Ascending aorta (tissue), 2 donors: ENCODE measurements around the gene ATP9A. TPM values are rescaled to one million over a fixed set of nuclear protein-coding genes. Genes with fewer than 3 reads are reported as not detected.

ENCODE experiments used
- DNase-seq, 2 donors: peaks; one replicate each; pipeline ENCODE4 v3.0.0-alpha.2; 2019; ENCODE audit warnings: low spot score in 2 of 2
- H3K27ac ChIP-seq, 2 donors: fragments of 200-600 bp; sonication (generic); one replicate each; pipeline ENCODE4 v1.5.1; 2016 to 2017; ENCODE audit warnings: mild to moderate bottlenecking in 1 of 2
- H3K27me3 ChIP-seq: fragments of 200-600 bp; sonication (generic); one replicate; pipeline ENCODE4 v1.5.1; 2017
- H3K36me3 ChIP-seq, 2 donors: fragments of 200-600 bp; sonication (generic); one replicate each; pipeline ENCODE4 v1.5.1; 2016
- H3K4me1 ChIP-seq, 2 donors: fragments of 200-600 bp; sonication (generic); one replicate each; pipeline ENCODE4 v1.5.1; 2016 to 2017; ENCODE audit warnings: mild to moderate bottlenecking in 1 of 2
- H3K4me3 ChIP-seq, 2 donors: fragments of 200-600 bp; sonication (generic); one replicate each; pipeline ENCODE4 v1.5.1; 2016 to 2017; ENCODE audit warnings: mild to moderate bottlenecking in 1 of 2
- H3K9me3 ChIP-seq, 2 donors: fragments of 200-600 bp; sonication (generic); one replicate each; pipeline ENCODE4 v1.5.1; 2016
- CTCF ChIP-seq, 3 experiments: fragments of 200-600 bp in 2 of 3; fragments of 450-650 bp in 1 of 3; sonication (generic) in 2 of 3; IDR thresholded peaks; one replicate each; pipeline ENCODE4 v1.5.1; 2016 to 2019; ENCODE audit warnings: antibody characterized with exemption in 3 of 3, mild to moderate bottlenecking in 1 of 3, moderate library complexity in 1 of 3
- intact Hi-C: fragments of 100-400 bp; cut with DNase I; formaldehyde crosslinking; loops from one replicate; pipeline ENCODE4 v1.15.1; 2023
- total RNA-seq: library from RNA; depleted of rRNA; stranded (reverse); fragments of >200 nt; gene quantifications from one replicate; pipeline ENCODE4 v1.1.0, GENCODE V29; 2016

The ATP9A gene
- total RNA-seq, 1 donor from 2014 or later = 14.5 TPM

DNA sequence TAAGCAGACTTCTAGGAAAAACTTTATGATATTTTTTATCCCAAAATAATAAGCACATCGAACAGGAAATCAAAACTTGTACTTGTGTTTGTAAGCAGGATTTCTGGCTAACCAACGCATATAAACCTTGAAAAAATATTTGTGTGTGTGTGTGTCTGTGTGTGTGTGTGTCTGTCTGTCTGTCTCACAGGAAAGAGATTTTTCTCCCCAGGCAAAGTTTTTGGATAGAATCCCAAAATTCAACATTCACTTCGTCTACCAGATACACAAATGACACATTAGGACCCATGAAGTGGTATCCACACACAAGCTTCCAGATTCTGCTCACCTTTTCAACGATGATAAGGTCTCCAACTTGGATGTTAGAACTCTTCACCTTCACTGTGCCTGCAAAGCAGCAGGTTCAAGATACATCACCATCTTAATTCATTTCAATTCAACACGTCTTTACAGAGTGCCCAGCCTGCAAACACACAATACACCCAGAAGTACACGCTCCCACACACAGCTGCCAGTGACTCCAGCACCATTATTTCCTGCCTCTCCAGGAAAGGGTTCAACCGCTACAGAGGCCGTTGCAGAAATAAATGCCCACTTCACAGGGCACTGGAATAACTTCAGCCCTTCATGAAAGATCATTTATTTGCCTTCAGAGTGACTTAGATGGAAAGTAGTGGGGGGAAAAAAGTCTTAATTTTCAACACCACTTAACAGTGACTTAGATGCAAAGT, 70.9 kb downstream of the ATP9A start:
- no peak for TF ChIP-seq CTCF (IDR thresholded peaks at IDR 0.05)
- H3K9me3 ChIP-seq = no peaks in the 10 kb centered on the region
- H3K36me3 ChIP-seq = peaks cover 0 to 14% of the 10 kb centered on the region in 2 donors
- peaks cover 0 to 16% of the 10 kb centered on the region in 2 donors for H3K4me1 ChIP-seq
- H3K27me3 ChIP-seq = no peaks in the 10 kb centered on the region
- peak overlapping the region in 1 of 2 donors; percentile 6 for H3K27ac ChIP-seq
- no peak overlapping the region for H3K4me3 ChIP-seq
- intact Hi-C loops = no loop called here
- DNase-seq = peak in 1 of 2 donors; percentile 7

DNA sequence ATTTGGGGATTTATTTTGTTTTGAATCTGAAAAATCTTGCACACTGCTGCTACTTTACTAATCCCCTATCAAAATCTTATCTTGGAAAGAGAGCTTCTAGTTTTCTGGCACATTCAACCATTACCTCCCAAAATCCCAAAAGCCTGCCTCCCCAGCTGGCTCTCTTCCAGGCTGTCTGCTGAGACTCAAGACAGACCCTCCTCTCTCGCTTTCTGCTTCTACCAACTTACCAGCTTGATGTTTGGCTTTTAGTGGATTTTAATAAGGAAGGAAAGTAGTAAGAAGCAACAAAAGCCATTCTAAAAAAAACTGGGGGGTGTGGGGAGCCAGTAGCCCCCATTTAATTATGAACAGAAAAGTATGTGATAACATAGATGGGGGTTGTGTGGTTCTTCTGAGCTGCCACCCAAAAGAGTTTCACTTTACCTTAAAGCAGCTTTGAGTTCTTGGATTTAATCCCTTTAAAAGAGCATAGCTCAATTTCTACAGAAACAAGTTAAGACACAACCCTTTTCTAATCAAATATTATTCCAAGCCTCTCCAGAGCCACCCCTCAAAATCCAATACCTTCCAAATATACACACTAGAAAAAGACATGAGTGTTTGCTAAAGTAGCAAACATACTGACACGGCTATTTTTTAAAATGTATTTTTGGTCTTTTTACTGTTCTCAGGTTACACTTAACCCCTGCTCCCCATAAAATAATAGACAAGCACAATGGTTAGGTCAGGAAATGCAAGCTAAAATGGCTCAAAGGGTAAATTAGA, 71.7 kb downstream of the ATP9A start:
- Histone ChIP-seq H3K4me3 (no peak overlapping the region), H3K9me3 (no peaks in the 10 kb centered on the region), H3K36me3 (peaks cover 0 to 22% of the 10 kb centered on the region in 2 donors), H3K4me1 (peaks cover 0 to 16% of the 10 kb centered on the region in 2 donors), H3K27me3 (no peaks in the 10 kb centered on the region), H3K27ac (peak overlapping the region in 1 of 2 donors; percentile 6)
- no peak for DNase-seq
- no peak for TF ChIP-seq CTCF (IDR thresholded peaks at IDR 0.05)
- intact Hi-C loops = no loop called here

DNA sequence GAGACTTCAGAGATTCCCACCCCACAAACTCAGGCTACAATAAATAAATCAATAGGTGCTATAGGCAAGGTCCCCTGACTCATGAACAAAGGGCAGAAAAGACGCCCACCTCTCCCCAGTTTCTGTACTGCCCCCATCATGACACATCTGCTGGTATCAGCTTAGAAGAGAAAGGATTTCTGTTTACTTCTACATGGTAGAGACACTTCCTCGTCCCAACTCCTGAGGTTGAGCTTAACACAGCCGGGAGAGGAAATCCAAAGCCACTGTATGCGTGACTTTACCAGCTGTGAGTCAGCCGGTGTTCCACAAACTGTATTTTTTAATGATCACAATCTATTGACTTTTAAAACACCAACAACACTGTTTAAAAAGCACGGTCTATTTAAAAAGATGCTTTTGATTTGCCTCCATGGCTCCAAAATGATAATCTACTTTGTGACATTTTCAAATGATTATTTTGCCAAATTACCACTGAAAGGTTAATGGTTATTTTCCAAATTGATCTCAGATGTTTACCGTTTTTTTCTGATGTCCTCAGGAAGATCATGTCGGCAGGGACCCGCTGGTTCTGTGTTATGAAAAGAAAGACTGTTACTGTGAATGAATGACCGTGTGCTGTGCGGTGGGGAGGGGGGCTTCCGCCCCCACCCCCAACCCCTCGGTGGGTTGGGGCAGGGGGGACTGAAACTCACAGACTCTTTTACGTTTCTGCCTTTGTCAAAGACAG, 72.5 kb downstream of the ATP9A start:
- Histone ChIP-seq H3K9me3 (no peaks in the 10 kb centered on the region), H3K4me3 (no peak overlapping the region), H3K27me3 (no peaks in the 10 kb centered on the region), H3K36me3 (peaks cover 0 to 26% of the 10 kb centered on the region in 2 donors), H3K27ac (no peak overlapping the region), H3K4me1 (peaks cover 0 to 16% of the 10 kb centered on the region in 2 donors)
- TF ChIP-seq CTCF (IDR thresholded peaks at IDR 0.05) = no peak
- DNase-seq = no peak
- intact Hi-C loops = no loop called here

DNA sequence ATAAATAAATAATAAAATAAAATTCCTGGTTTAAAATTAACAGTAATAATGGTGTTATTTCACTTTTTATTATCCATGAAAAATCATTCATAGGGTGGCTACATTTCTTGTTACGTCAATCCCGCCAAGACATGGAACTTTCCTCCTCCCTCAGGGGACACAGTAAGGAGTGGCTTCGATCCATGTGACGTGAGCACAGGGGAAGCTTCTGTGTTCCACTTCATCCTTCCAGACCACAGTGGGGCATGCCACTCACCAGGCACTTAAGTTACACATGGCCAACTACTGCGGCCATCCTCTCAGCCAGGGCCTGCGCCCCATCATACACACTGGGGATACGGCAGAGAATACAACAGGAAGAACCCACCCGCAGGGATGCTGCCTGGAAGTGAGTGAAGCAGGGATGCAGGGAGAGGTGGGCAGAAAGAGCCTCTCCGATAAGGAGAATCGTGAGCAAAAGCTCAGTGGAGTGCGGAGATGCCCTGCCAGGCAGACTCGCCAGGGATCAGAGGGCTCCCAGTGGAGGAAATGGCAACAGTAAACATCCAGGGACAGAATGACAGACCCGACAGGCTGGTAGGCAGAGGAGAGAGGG, 75.3 kb downstream of the ATP9A start:
- Histone ChIP-seq H3K27ac (no peak overlapping the region), H3K4me3 (no peak overlapping the region), H3K9me3 (no peaks in the 10 kb centered on the region), H3K36me3 (peaks cover 11 to 49% of the 10 kb centered on the region in 2 donors), H3K27me3 (no peaks in the 10 kb centered on the region), H3K4me1 (peaks cover 0 to 16% of the 10 kb centered on the region in 2 donors)
- intact Hi-C loops = no loop called here
- no peak for TF ChIP-seq CTCF (IDR thresholded peaks at IDR 0.05)
- DNase-seq = no peak

DNA sequence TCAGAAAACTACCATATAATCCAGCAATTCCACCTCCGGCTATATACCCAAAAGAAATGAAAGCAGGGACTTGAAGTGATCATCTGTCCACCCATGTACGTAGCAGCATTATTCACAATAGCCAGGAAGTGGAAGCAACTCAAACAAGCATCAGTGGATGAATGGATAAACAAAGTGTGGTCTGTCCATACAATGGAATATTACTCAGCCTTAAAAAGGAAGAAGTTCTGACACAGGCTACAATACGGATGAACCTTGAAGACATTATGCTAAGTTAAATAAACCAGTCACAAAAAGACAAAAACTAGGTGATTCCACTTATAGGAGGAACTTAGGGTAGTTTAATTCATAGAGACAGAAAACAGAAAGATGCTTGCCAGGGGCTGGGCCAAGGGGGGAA, 76.5 kb downstream of the ATP9A start:
- Histone ChIP-seq H3K4me3 (no peak overlapping the region), H3K27ac (no peak overlapping the region), H3K4me1 (peaks cover 0 to 8% of the 10 kb centered on the region in 2 donors), H3K9me3 (no peaks in the 10 kb centered on the region), H3K36me3 (peaks cover 16 to 59% of the 10 kb centered on the region in 2 donors), H3K27me3 (no peaks in the 10 kb centered on the region)
- no peak for TF ChIP-seq CTCF (IDR thresholded peaks at IDR 0.05)
- DNase-seq = no peak
- intact Hi-C loops = no loop called here
